BLaER1 treated with 17β-estradiol and CSF1 and Interleukin-3, amounts not matched to agents 10 nM and 100 nM (cell line): Measurements from ENCODE around the gene DKKL1.

Source experiments
- H3K27ac ChIP-seq, 11 experiments: shearing (Covaris generic); formaldehyde crosslinking; 2 replicates each; pipeline ENCODE4 v1.8.1; 2022
- H3K27me3 ChIP-seq, 11 experiments: shearing (Covaris generic); formaldehyde crosslinking; 2 replicates each; pipeline ENCODE4 v1.8.1; 2022
- H3K36me3 ChIP-seq, 11 experiments: shearing (Covaris generic); formaldehyde crosslinking; 2 replicates each; pipeline ENCODE4 v1.8.1; 2022
- H3K4me1 ChIP-seq, 10 experiments: shearing (Covaris generic); formaldehyde crosslinking; 2 replicates each; pipeline ENCODE4 v1.8.1; 2022
- H3K4me2 ChIP-seq, 11 experiments: shearing (Covaris generic); formaldehyde crosslinking; 2 replicates each; pipeline ENCODE4 v1.8.1; 2022
- H3K4me3 ChIP-seq, 10 experiments: shearing (Covaris generic); formaldehyde crosslinking; 2 replicates each; pipeline ENCODE4 v1.8.1; 2022
- H3K9ac ChIP-seq, 11 experiments: shearing (Covaris generic); formaldehyde crosslinking; 2 replicates each; pipeline ENCODE4 v1.8.1; 2022
- H3K9me3 ChIP-seq, 11 experiments: shearing (Covaris generic); formaldehyde crosslinking; replicated peaks in 1 of 11; 2 replicates each; pipeline ENCODE4 v1.8.1; 2022
- H4K20me1 ChIP-seq, 11 experiments: shearing (Covaris generic); formaldehyde crosslinking; 2 replicates each; pipeline ENCODE4 v1.8.1; 2022
- Cebpa-rat ChIP-seq, 11 experiments: shearing (Covaris generic); IDR thresholded peaks; 2 replicates each; pipeline ENCODE4 v1.8.1; 2022

The DKKL1 gene

GRCh38 chr19:49374665-49375434 is 11.2 kb downstream of the DKKL1 start:
- H3K4me2 ChIP-seq = peak overlapping the region in 8 of 11 experiments; percentile 6 to 68 (median 41); a peak in 10 of 22 replicates
- no peak for TF ChIP-seq Cebpa-rat (IDR thresholded peaks at IDR 0.05)

GRCh38 chr19:49378512-49378911 is 14.8 kb downstream of the DKKL1 start:
- Histone ChIP-seq H3K36me3 (no peaks in the 10 kb centered on the region), H3K4me3 (no peak overlapping the region), H3K9me3 (peaks cover 21 to 24% (median 23%) of the 10 kb centered on the region in 11 experiments), H3K4me1 (peaks cover 0 to 36% (median 20%) of the 10 kb centered on the region in 10 experiments; a peak in 13 of 20 replicates), H3K27ac (no peak overlapping the region), H3K4me2 (peak overlapping the region in 3 of 11 experiments; percentile 0 to 33 (median 27); a peak in 3 of 22 replicates), H4K20me1 (no peaks in the 10 kb centered on the region), H3K9ac (no peak overlapping the region), H3K27me3 (no peaks in the 10 kb centered on the region)
- TF ChIP-seq Cebpa-rat (IDR thresholded peaks at IDR 0.05) = no peak

More at GRCh38 chr19:49374665-49375434, 11.2 kb downstream of the DKKL1 start:
- H3K27me3 ChIP-seq = 0 out of 22 replicates have a peak, but pooled peaks cover 0 to 4% (median 0%) of the 10 kb centered on the region in 11 experiments
- H3K27ac ChIP-seq = no peak overlapping the region
- peaks cover 0 to 36% (median 20%) of the 10 kb centered on the region in 10 experiments; a peak in 13 of 20 replicates for H3K4me1 ChIP-seq
- peaks cover 0 to 3% (median 0%) of the 10 kb centered on the region in 11 experiments; a peak in 2 of 22 replicates for H3K36me3 ChIP-seq
- no peak overlapping the region for H3K9ac ChIP-seq
- peaks cover 9 to 20% (median 13%) of the 10 kb centered on the region in 11 experiments for H3K9me3 ChIP-seq
- no peaks in the 10 kb centered on the region for H4K20me1 ChIP-seq
- H3K4me3 ChIP-seq = no peak overlapping the region

GRCh38 chr19:49380391-49380790 is 16.7 kb downstream of the DKKL1 start:
- Histone ChIP-seq H4K20me1 (no peaks in the 10 kb centered on the region), H3K36me3 (no peaks in the 10 kb centered on the region), H3K4me1 (peaks cover 0 to 23% (median 10%) of the 10 kb centered on the region in 10 experiments; a peak in 10 of 20 replicates), H3K9ac (no peak overlapping the region), H3K27ac (no peak overlapping the region), H3K9me3 (peaks cover 22 to 30% (median 24%) of the 10 kb centered on the region in 11 experiments), H3K4me2 (no peak overlapping the region; a peak in 1 of 22 replicates), H3K4me3 (no peak overlapping the region), H3K27me3 (no peaks in the 10 kb centered on the region)
- no peak for TF ChIP-seq Cebpa-rat (IDR thresholded peaks at IDR 0.05)

GRCh38 chr19:49382639-49383038 is 19.0 kb downstream of the DKKL1 start:
- H3K27me3 ChIP-seq = no peaks in the 10 kb centered on the region
- H3K4me3 ChIP-seq = no peak overlapping the region
- H3K4me1 ChIP-seq = peaks cover 0 to 28% (median 14%) of the 10 kb centered on the region in 10 experiments; a peak in 12 of 20 replicates
- no peak overlapping the region for H3K4me2 ChIP-seq
- no peaks in the 10 kb centered on the region for H3K36me3 ChIP-seq
- no peak for TF ChIP-seq Cebpa-rat (IDR thresholded peaks at IDR 0.05)
- no peak overlapping the region for H3K9ac ChIP-seq
- H3K9me3 ChIP-seq = peaks cover 22 to 30% (median 24%) of the 10 kb centered on the region in 11 experiments
- no peak overlapping the region for H3K27ac ChIP-seq
- no peaks in the 10 kb centered on the region for H4K20me1 ChIP-seq

GRCh38 chr19:49383599-49383998 is 19.9 kb downstream of the DKKL1 start:
- Histone ChIP-seq H3K27me3 (no peaks in the 10 kb centered on the region; a peak in 1 of 22 replicates), H3K4me2 (no peak overlapping the region), H3K36me3 (no peaks in the 10 kb centered on the region), H4K20me1 (no peaks in the 10 kb centered on the region), H3K4me1 (peaks cover 9 to 33% (median 22%) of the 10 kb centered on the region in 10 experiments), H3K9ac (no peak overlapping the region), H3K9me3 (peaks cover 22 to 30% (median 24%) of the 10 kb centered on the region in 11 experiments), H3K4me3 (no peak overlapping the region), H3K27ac (no peak overlapping the region)
- no peak for TF ChIP-seq Cebpa-rat (IDR thresholded peaks at IDR 0.05)

- Histone ChIP-seq H3K36me3 (no peaks in the 10 kb centered on the region), H3K9me3 (peaks cover 5 to 13% (median 6%) of the 10 kb centered on the region in 11 experiments; a peak in 18 of 22 replicates), H3K27me3 (peaks cover 0 to 19% (median 7%) of the 10 kb centered on the region in 11 experiments; a peak in 9 of 22 replicates), H3K9ac (0 out of 22 replicates have a peak within 1 kb of the TSS, but pooled peaks of 1 of the 11 experiments have one; percentile 17), H3K4me3 (no peak within 1 kb of the TSS), H3K4me2 (peak within 1 kb of the TSS; percentile 44 to 81 (median 72)), H4K20me1 (peaks cover 0 to 9% (median 0%) of the 10 kb centered on the region in 11 experiments; a peak in 1 of 22 replicates), H3K27ac (no peak within 1 kb of the TSS), H3K4me1 (peaks cover 11 to 53% (median 35%) of the 10 kb centered on the region in 10 experiments)
- no peak for TF ChIP-seq Cebpa-rat (IDR thresholded peaks at IDR 0.05)
Observed at GRCh38 chr19:49387936-49388372, 24.3 kb downstream of the DKKL1 start, which contains the start of gene KASH5. KASH5 (plus strand) TSS chr19:49388249; CDS start chr19:49390884, 2,635 bp downstream.

- no peaks in the 10 kb centered on the region for H3K36me3 ChIP-seq
- 0 out of 22 replicates have a peak overlapping the region, but pooled peaks of 1 of the 11 experiments have one; percentile 15 for H3K4me2 ChIP-seq
- TF ChIP-seq Cebpa-rat (IDR thresholded peaks at IDR 0.05) = no peak
- peaks cover 0 to 19% (median 7%) of the 10 kb centered on the region in 11 experiments; a peak in 9 of 22 replicates for H3K27me3 ChIP-seq
- no peaks in the 10 kb centered on the region for H3K9me3 ChIP-seq
- H3K9ac ChIP-seq = no peak overlapping the region; a peak in 1 of 22 replicates
- H3K27ac ChIP-seq = no peak overlapping the region
- H3K4me3 ChIP-seq = no peak overlapping the region
- peaks cover 11 to 64% (median 38%) of the 10 kb centered on the region in 10 experiments for H3K4me1 ChIP-seq
- peaks cover 0 to 9% (median 0%) of the 10 kb centered on the region in 11 experiments; a peak in 1 of 22 replicates for H4K20me1 ChIP-seq
Observed at GRCh38 chr19:49389406-49389805, 25.7 kb downstream of the DKKL1 start.

- H3K4me1 ChIP-seq = peaks cover 11 to 64% (median 38%) of the 10 kb centered on the region in 10 experiments
- H3K4me3 ChIP-seq = no peak overlapping the region
- no peak overlapping the region for H3K27ac ChIP-seq
- H3K9ac ChIP-seq = peak overlapping the region in 1 of 11 experiments; percentile 7; a peak in 1 of 22 replicates
- H3K4me2 ChIP-seq = peak overlapping the region in 7 of 11 experiments; percentile 19 to 49 (median 35); a peak in 11 of 22 replicates
- no peak for TF ChIP-seq Cebpa-rat (IDR thresholded peaks at IDR 0.05)
- peaks cover 0 to 9% (median 0%) of the 10 kb centered on the region in 11 experiments; a peak in 1 of 22 replicates for H4K20me1 ChIP-seq
- no peaks in the 10 kb centered on the region for H3K36me3 ChIP-seq
- peaks cover 0 to 19% (median 7%) of the 10 kb centered on the region in 11 experiments; a peak in 9 of 22 replicates for H3K27me3 ChIP-seq
- no peaks in the 10 kb centered on the region for H3K9me3 ChIP-seq
Observed at GRCh38 chr19:49390131-49390928, 26.7 kb downstream of the DKKL1 start.
